Keratinocyte (primary cell): ENCODE results near the gene GDF9. TPM values are rescaled to one million over a fixed set of nuclear protein-coding genes. Genes with fewer than 3 reads are reported as not detected.
A peak's percentile ranks its signal among the peaks of the same experiment; 100 is the strongest.

Source experiments
- DNase-seq: peaks from one replicate; pipeline ENCODE4 v3.0.0-alpha.2; 2011; ENCODE audit warnings: low read depth, missing footprints, low spot score
- FAIRE-seq: peaks from 2 replicates; lab custom pipeline; 2011; peaks lifted over from hg19 to GRCh38; lab: Jason Lieb, UNC
- H2AFZ ChIP-seq: 2 replicates; pipeline ENCODE4 v1.6.0; 2012; ENCODE audit warnings: low read length, control low read depth, inconsistent platforms; ENCODE audit not compliant: control insufficient read depth
- H3K27ac ChIP-seq: 2 replicates; pipeline ENCODE4 v1.5.1; 2011; ENCODE audit warnings: low read length; ENCODE audit not compliant: control insufficient read depth, insufficient read depth
- H3K27me3 ChIP-seq: 3 replicates; pipeline ENCODE4 v1.6.0; 2011; ENCODE audit warnings: low read length; ENCODE audit not compliant: control insufficient read depth, insufficient read depth; ENCODE audit errors: extremely low read depth
- H3K36me3 ChIP-seq, 2 experiments: 2 replicates in 1 of 2; 3 replicates in 1 of 2; pipeline ENCODE4 v1.5.1; 2011; ENCODE audit warnings: low read length in 2 of 2, mild to moderate bottlenecking in 1 of 2; ENCODE audit not compliant: control insufficient read depth in 2 of 2, insufficient read depth in 2 of 2; ENCODE audit errors: extremely low read depth in 1 of 2
- H3K4me1 ChIP-seq: 3 replicates; pipeline ENCODE4 v1.5.1; 2011; ENCODE audit warnings: low read length; ENCODE audit not compliant: control insufficient read depth, insufficient read depth; ENCODE audit errors: extremely low read depth
- H3K4me2 ChIP-seq: 3 replicates; pipeline ENCODE4 v1.6.0; 2011; ENCODE audit warnings: low read depth, low read length; ENCODE audit not compliant: control insufficient read depth, insufficient read depth; ENCODE audit errors: extremely low read depth
- H3K4me3 ChIP-seq, 3 experiments: fragments of 200-600 bp in 1 of 3; sonication (generic) in 1 of 3; 2 replicates in 2 of 3; 3 replicates in 1 of 3; pipeline ENCODE4 v1.5.1; 2011 to 2016; ENCODE audit warnings: low read length in 3 of 3, mild to moderate bottlenecking in 3 of 3, control low read depth in 2 of 3, inconsistent platforms in 1 of 3, low read depth in 1 of 3, mixed read lengths in 1 of 3, mixed run types in 1 of 3, moderate library complexity in 1 of 3; ENCODE audit not compliant: control insufficient read depth in 2 of 3, insufficient read depth in 2 of 3; ENCODE audit errors: extremely low read depth in 1 of 3
- H3K79me2 ChIP-seq: 2 replicates; pipeline ENCODE4 v1.6.0; 2012; ENCODE audit warnings: low read length; ENCODE audit not compliant: control insufficient read depth, insufficient read depth
- H3K9ac ChIP-seq: 3 replicates; pipeline ENCODE4 v1.6.0; 2011; ENCODE audit warnings: low read length; ENCODE audit not compliant: control insufficient read depth, insufficient read depth; ENCODE audit errors: extremely low read depth
- H3K9me1 ChIP-seq: 3 replicates; pipeline ENCODE4 v1.6.0; 2011; ENCODE audit warnings: low read length; ENCODE audit not compliant: control insufficient read depth, insufficient read depth; ENCODE audit errors: extremely low read depth
- H3K9me3 ChIP-seq: 2 replicates; pipeline ENCODE4 v1.5.1; 2012; ENCODE audit warnings: low read depth, low read length; ENCODE audit not compliant: control insufficient read depth
- H4K20me1 ChIP-seq: 3 replicates; pipeline ENCODE4 v1.6.0; 2011; ENCODE audit warnings: low read length; ENCODE audit not compliant: control insufficient read depth, insufficient read depth; ENCODE audit errors: extremely low read depth
- CTCF ChIP-seq, 3 experiments: IDR thresholded peaks in 1 of 3; conservative IDR thresholded peaks in 1 of 3; optimal IDR thresholded peaks in 1 of 3; 2 replicates in 2 of 3; 3 replicates in 1 of 3; pipeline versions ENCODE3 to v1.5.1; 2011; ENCODE audit warnings: low read length in 3 of 3, mild to moderate bottlenecking in 3 of 3, moderate library complexity in 2 of 3, control low read depth in 1 of 3, inconsistent platforms in 1 of 3; ENCODE audit not compliant: insufficient read depth in 2 of 3; ENCODE audit errors: extremely low read depth in 1 of 3
- EZH2 ChIP-seq: IDR thresholded peaks from one replicate; pipeline ENCODE4 v1.6.1; 2012; ENCODE audit warnings: inconsistent platforms, mild to moderate bottlenecking, low read length, moderate library complexity
- dilution Hi-C: fragments of 300-500 bp; cut with MboI; formaldehyde crosslinking; loops from one replicate; pipeline ENCODE4 v1.7.0; 2020; ENCODE audit warnings: low sequenced_read_pairs; ENCODE audit not compliant: extremely low pct_ligation_motif_present
- polyA plus RNA-seq, 5 experiments: library from polyadenylated mRNA; depleted of rRNA in 3 of 5; stranded (reverse) in 3 of 5; stranded (forward) in 1 of 5; unstranded in 1 of 5; fragments of >200 nt; gene quantifications; 1 replicate in 1 of 5; 2 replicates in 3 of 5; 3 replicates in 1 of 5; pipeline versions ENCODE4 v1.2.1 to v1.2.3, GENCODE V29; 2011 to 2012; ENCODE audit warnings: missing spikeins in 2 of 5, low read depth in 1 of 5, low replicate concordance in 1 of 5

The GDF9 gene
- polyA plus RNA-seq, 1 donor (not counting 4 experiments of a cell fraction or from before 2014, with no cell fraction given) = 0.21 TPM

GRCh38 chr5:132825033-132825833, 41.0 kb downstream of the GDF9 start:
- no peaks in the 10 kb centered on the region for H4K20me1 ChIP-seq
- H3K4me3 ChIP-seq = no peak overlapping the region
- H3K27me3 ChIP-seq = peaks cover 24% of the 10 kb centered on the region
- H2AFZ ChIP-seq = no peak overlapping the region
- no peaks in the 10 kb centered on the region for H3K9me1 ChIP-seq
- dilution Hi-C loops = no loop called here
- no peak overlapping the region for H3K27ac ChIP-seq
- no peaks in the 10 kb centered on the region for H3K9me3 ChIP-seq
- H3K9ac ChIP-seq = no peak overlapping the region
- H3K36me3 ChIP-seq = no peaks in the 10 kb centered on the region
- no peaks in the 10 kb centered on the region for H3K4me1 ChIP-seq
- DNase-seq = no peak
- TF ChIP-seq CTCF (optimal IDR thresholded peaks at IDR 0.05 in 1 of 3, IDR thresholded peaks at IDR 0.05 in 1 of 3, conservative IDR thresholded peaks at IDR 0.05 in 1 of 3; ENCODE audit: extremely low read depth in 1 of 3, insufficient read depth in 2 of 3, low read length in 3 of 3) (no peak), EZH2 (peak; percentile 36)
- H3K4me2 ChIP-seq = peak overlapping the region; percentile 32
- no peak for FAIRE-seq
- no peaks in the 10 kb centered on the region for H3K79me2 ChIP-seq

- no peak for FAIRE-seq
- no peak for DNase-seq
- dilution Hi-C loops = no loop called here
These were observed 41.8 kb downstream of the GDF9 start for GRCh38 chr5:132824426-132824825.

More at GRCh38 chr5:132824426-132824825, 41.8 kb downstream of the GDF9 start:
- no peaks in the 10 kb centered on the region for H3K4me1 ChIP-seq
- no peak overlapping the region for H3K4me3 ChIP-seq
- no peaks in the 10 kb centered on the region for H3K79me2 ChIP-seq
- no peaks in the 10 kb centered on the region for H3K9me1 ChIP-seq
- no peak overlapping the region for H3K27ac ChIP-seq
- no peak overlapping the region for H2AFZ ChIP-seq
- no peak overlapping the region for H3K4me2 ChIP-seq
- no peaks in the 10 kb centered on the region for H3K9me3 ChIP-seq
- TF ChIP-seq EZH2 = no peak
- TF ChIP-seq CTCF (optimal IDR thresholded peaks at IDR 0.05 in 1 of 3, IDR thresholded peaks at IDR 0.05 in 1 of 3, conservative IDR thresholded peaks at IDR 0.05 in 1 of 3; ENCODE audit: extremely low read depth in 1 of 3, insufficient read depth in 2 of 3, low read length in 3 of 3) = no peak
- H3K9ac ChIP-seq = no peak overlapping the region
- H3K27me3 ChIP-seq = peaks cover 24% of the 10 kb centered on the region
- H3K36me3 ChIP-seq = no peaks in the 10 kb centered on the region
- no peaks in the 10 kb centered on the region for H4K20me1 ChIP-seq
